Smooth muscle cell (in vitro differentiated cells): Measurements from ENCODE around the gene SLC19A1. TPM values are rescaled to one million over a fixed set of nuclear protein-coding genes. Genes with fewer than 3 reads are reported as not detected.

Source experiments
- DNase-seq: peaks from one replicate; lab custom pipeline; 2025; ENCODE audit not compliant: unreplicated experiment; lab: John Stamatoyannopoulos, UW
- H2AFZ ChIP-seq: fragments of 200-600 bp; sonication (generic); 2 replicates; pipeline ENCODE4 v1.6.0; 2016; ENCODE audit warnings: antibody characterized with exemption, low read depth, mild to moderate bottlenecking
- H3F3A ChIP-seq: fragments of 200-600 bp; sonication (generic); 2 replicates; pipeline ENCODE4 v1.6.0; 2017; ENCODE audit warnings: antibody characterized with exemption, low read depth
- H3K27ac ChIP-seq: fragments of 200-600 bp; sonication (generic); 2 replicates; pipeline ENCODE4 v1.5.1; 2016; ENCODE audit warnings: low read depth, mild to moderate bottlenecking
- H3K27me3 ChIP-seq: fragments of 200-600 bp; sonication (generic); 2 replicates; pipeline ENCODE4 v1.6.1; 2016; ENCODE audit warnings: low read depth, mild to moderate bottlenecking
- H3K36me3 ChIP-seq: fragments of 200-600 bp; sonication (generic); 2 replicates; pipeline ENCODE4 v1.5.1; 2016; ENCODE audit warnings: low read depth
- H3K4me1 ChIP-seq: fragments of 200-600 bp; sonication (generic); 2 replicates; pipeline ENCODE4 v1.5.1; 2016; ENCODE audit warnings: low read depth
- H3K4me2 ChIP-seq: fragments of 200-600 bp; sonication (generic); 2 replicates; pipeline ENCODE4 v1.6.0; 2016; ENCODE audit warnings: mild to moderate bottlenecking
- H3K4me3 ChIP-seq: fragments of 200-600 bp; sonication (generic); 2 replicates; pipeline ENCODE4 v1.5.1; 2016; ENCODE audit warnings: mild to moderate bottlenecking
- H3K79me2 ChIP-seq: fragments of 200-600 bp; sonication (generic); 2 replicates; pipeline ENCODE4 v1.6.0; 2016; ENCODE audit warnings: low read depth, mild to moderate bottlenecking
- H3K9ac ChIP-seq: fragments of 200-600 bp; sonication (generic); 2 replicates; pipeline ENCODE4 v1.6.0; 2016; ENCODE audit warnings: low read depth
- H3K9me3 ChIP-seq: fragments of 200-600 bp; sonication (generic); replicated peaks from 2 replicates; pipeline ENCODE4 v1.5.1; 2016; ENCODE audit warnings: low read depth
- H4K20me1 ChIP-seq: fragments of 200-600 bp; sonication (generic); 2 replicates; pipeline ENCODE4 v1.6.0; 2016; ENCODE audit warnings: low read depth
- CTCF ChIP-seq: fragments of 200-600 bp; sonication (generic); IDR thresholded peaks from 2 replicates; pipeline ENCODE4 v1.5.1; 2017; ENCODE audit warnings: borderline replicate concordance, mild to moderate bottlenecking, antibody characterized with exemption; ENCODE audit not compliant: insufficient read depth, poor library complexity, severe bottlenecking
- WGBS: methylation state at CpG from one replicate; pipeline ENCODE4 v1.1.7; 2016; ENCODE audit warnings: low lambda C conversion rate; 5-methylcytosine and 5-hydroxymethylcytosine counted together
- polyA plus RNA-seq: library from polyadenylated mRNA; unstranded; fragments of >200 nt; fragmentation: Nextera tagmentation; extraction: Ambion mirVana; gene quantifications from 2 replicates; pipeline ENCODE4 v1.2.1, GENCODE V29; 2016
- total RNA-seq: library from RNA; depleted of rRNA; stranded (reverse); fragments of >200 nt; gene quantifications from 2 replicates; pipeline ENCODE4 v1.2.3, GENCODE V29; 2014

The SLC19A1 gene
- total and polyA plus RNA-seq, 2 experiments from 2014 or later: 2.3 to 33.2 TPM

- Histone ChIP-seq H3K36me3 (no peaks in the 10 kb centered on the region), H3K9me3 (no peaks in the 10 kb centered on the region), H3K79me2 (peaks cover 40% of the 10 kb centered on the region), H3F3A (no peaks in the 10 kb centered on the region), H3K27ac (no peak overlapping the region), H3K27me3 (no peaks in the 10 kb centered on the region), H3K4me2 (no peak overlapping the region), H3K4me1 (no peaks in the 10 kb centered on the region), H3K9ac (no peak overlapping the region), H3K4me3 (no peak overlapping the region), H4K20me1 (peaks cover 64% of the 10 kb centered on the region), H2AFZ (no peak overlapping the region)
- TF ChIP-seq CTCF: no peak
- no peak for DNase-seq
- WGBS: 91% methylated on average over 44 of the region's 44 CpGs
Measured at GRCh38 chr21:45477176-45478114, 64.8 kb downstream of the SLC19A1 start.

- Histone ChIP-seq H3K79me2 (peaks cover 46% of the 10 kb centered on the region), H3K27ac (no peak overlapping the region), H3K9ac (no peak overlapping the region), H2AFZ (no peak overlapping the region), H4K20me1 (peaks cover 73% of the 10 kb centered on the region), H3K36me3 (no peaks in the 10 kb centered on the region), H3K9me3 (no peaks in the 10 kb centered on the region), H3K4me1 (peaks cover 4% of the 10 kb centered on the region), H3K4me2 (no peak overlapping the region), H3F3A (peaks cover 5% of the 10 kb centered on the region), H3K27me3 (no peaks in the 10 kb centered on the region), H3K4me3 (no peak overlapping the region)
- WGBS: 95% methylated on average over 6 of the region's 6 CpGs
- no peak for TF ChIP-seq CTCF
- no peak for DNase-seq
Measured at GRCh38 chr21:45476582-45476981, 65.7 kb downstream of the SLC19A1 start.

GRCh38 chr21:45475797-45476570 lies 66.3 kb downstream of the SLC19A1 start:
- no peak overlapping the region for H3K4me3 ChIP-seq
- no peaks in the 10 kb centered on the region for H3K36me3 ChIP-seq
- H3F3A ChIP-seq: peaks cover 8% of the 10 kb centered on the region
- H4K20me1 ChIP-seq: peaks cover 79% of the 10 kb centered on the region
- H3K4me1 ChIP-seq: peaks cover 7% of the 10 kb centered on the region
- H3K4me2 ChIP-seq: no peak overlapping the region
- WGBS: 99% methylated on average over 53 of the region's 53 CpGs
- H3K27ac ChIP-seq: no peak overlapping the region
- no peak overlapping the region for H3K9ac ChIP-seq
- H3K27me3 ChIP-seq: no peaks in the 10 kb centered on the region
- H3K79me2 ChIP-seq: peaks cover 46% of the 10 kb centered on the region
- H3K9me3 ChIP-seq: no peaks in the 10 kb centered on the region
- DNase-seq: no peak
- no peak overlapping the region for H2AFZ ChIP-seq
- no peak for TF ChIP-seq CTCF
